SIG-M5 (cell line): ENCODE data around the gene TRIM60.
"Not testable (repeated sequence)": the region's sequence is repeated elsewhere in the genome, so short reads cannot be mapped to it uniquely, and the experiment has no call there.

ENCODE experiments used
- DNase-seq: peaks from one replicate; lab custom pipeline; 2025; lab: John Stamatoyannopoulos, UW

TRIM60 gene

GRCh38 chr4:165053645-165054044 is 21.8 kb downstream of the TRIM60 start, which contains the start of gene TRIM75:
Gene TRIM75 (plus strand): TSS chr4:165053866. CDS start chr4:165059148, 5,282 bp downstream.
- DNase-seq = no peak

GRCh38 chr4:165055601-165056000 is 23.8 kb downstream of the TRIM60 start:
- no peak for DNase-seq

GRCh38 chr4:165058666-165059065 is 26.9 kb downstream of the TRIM60 start:
- no peak for DNase-seq

- DNase-seq = no peak
Observed at GRCh38 chr4:165059386-165059785, 27.6 kb downstream of the TRIM60 start.

DNA sequence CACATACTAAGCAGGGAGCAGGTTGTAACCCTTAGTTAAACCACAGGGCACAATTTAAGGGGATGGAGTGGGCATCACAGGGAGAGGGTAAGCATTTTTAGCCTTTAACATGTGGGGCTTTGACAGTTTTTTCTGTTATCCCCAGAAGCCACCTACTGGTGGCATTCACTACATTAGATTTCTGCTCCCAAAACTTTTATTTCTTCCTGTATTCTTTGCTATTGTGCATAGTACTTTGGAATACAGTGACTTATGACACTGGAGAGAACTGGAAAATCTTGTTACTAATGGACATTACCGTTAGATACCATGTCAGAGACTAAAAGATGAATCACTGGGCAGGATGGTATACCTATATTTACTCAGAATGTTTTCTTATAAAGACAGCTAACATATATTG is 29.1 kb downstream of the TRIM60 start:
- DNase-seq = no peak

DNA sequence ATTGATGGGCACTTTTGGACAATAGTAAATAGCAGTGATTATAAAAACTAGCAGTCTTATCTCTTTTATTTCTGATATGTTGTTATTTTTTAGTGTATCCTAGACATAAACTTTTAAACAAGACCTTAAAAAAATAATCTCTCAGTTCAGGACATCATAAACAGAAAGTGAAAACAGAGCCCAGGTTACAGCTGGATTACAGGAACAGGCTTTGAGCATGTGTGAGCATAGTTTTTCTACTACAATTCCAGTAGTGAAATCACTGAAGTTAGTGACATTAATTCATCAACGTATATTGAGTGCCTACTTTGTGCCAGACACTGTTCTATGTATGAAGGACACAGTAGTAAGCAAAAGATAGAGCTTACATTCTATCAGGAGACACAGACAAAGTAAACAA is 38.8 kb downstream of the TRIM60 start:
- DNase-seq = no peak

DNA sequence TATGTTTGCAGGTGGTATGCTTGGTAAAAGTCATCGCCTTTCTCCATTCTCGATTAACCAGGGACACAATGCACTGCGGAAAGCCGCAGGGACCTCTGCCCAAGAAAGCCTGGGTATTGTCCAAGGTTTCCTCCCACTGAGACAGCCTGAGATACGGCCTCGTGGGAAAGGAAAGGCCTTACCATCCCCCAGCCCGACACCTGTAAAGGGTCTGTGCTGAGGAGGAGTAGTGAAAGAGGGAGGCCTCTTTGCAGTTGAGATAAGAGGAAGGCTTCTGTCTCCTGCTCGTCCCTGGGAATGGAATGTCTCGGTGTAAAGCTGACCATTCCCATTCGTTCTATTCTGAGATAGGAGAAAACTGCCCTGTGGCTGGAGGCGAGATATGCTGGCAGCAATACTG is 41.5 kb downstream of the TRIM60 start:
- DNase-seq = not testable (repeated sequence)

- DNase-seq = no peak
Observed at GRCh38 chr4:165077034-165077578, 45.3 kb downstream of the TRIM60 start.

DNA sequence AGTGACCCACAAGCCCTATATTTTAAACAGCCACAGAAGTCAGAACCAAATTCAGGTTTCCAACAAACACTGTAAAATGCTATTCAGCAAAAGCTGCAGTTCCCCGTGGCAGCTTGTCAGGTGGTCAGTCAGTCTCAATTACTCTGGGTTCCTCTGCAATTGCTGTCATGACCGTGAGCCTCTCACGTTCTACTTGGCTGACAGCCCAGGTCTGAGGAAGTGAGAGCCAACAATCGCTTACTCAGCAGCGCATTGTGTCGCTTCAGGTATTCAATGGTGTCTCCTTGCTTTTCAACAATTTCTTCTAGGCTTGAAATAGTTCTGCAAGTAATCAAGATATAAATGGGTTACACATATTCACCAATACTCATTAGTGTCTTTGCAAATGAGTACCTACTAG is 47.7 kb downstream of the TRIM60 start:
- DNase-seq = no peak

- DNase-seq = not testable (repeated sequence)
Observed at GRCh38 chr4:165084787-165085186, 53.0 kb downstream of the TRIM60 start.

- DNase-seq = no peak
Observed at GRCh38 chr4:165085946-165086345, 54.1 kb downstream of the TRIM60 start.

DNA sequence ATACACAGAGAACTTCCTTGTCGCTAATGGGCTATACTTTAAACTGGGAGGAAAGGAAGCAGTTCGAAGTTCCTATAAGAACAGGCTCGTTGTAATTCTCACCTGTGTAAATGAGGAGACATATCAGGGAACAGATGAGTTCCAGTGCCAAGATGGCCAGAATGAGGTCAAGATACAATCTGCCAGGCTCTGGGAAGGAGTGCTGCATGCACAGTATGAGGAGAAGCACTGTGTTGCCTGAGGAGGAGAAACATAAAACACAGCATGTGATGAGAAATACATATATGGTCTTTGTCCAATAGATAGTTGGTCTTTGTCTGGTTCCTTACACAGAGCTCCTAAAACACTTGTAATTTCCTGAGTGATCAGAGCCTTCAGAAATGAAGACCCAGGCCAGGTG is 56.6 kb downstream of the TRIM60 start:
- no peak for DNase-seq
